Stimulated activated CD4-positive, alpha-beta T cell treated with anti-CD3 and anti-CD28 coated beads, Interleukin-15, amount 100 ng/mL, for 48 hours (primary cell): Measurements from ENCODE around the gene RNPS1.
"Not testable (repeated sequence)": the region's sequence is repeated elsewhere in the genome, so short reads cannot be mapped to it uniquely, and the experiment has no call there.

ENCODE experiments used
- DNase-seq, 2 donors: peaks; one replicate each; pipeline ENCODE4 v3.0.0-alpha.2; 2020; ENCODE audit warnings: low read depth in 2 of 2

The RNPS1 gene

DNA sequence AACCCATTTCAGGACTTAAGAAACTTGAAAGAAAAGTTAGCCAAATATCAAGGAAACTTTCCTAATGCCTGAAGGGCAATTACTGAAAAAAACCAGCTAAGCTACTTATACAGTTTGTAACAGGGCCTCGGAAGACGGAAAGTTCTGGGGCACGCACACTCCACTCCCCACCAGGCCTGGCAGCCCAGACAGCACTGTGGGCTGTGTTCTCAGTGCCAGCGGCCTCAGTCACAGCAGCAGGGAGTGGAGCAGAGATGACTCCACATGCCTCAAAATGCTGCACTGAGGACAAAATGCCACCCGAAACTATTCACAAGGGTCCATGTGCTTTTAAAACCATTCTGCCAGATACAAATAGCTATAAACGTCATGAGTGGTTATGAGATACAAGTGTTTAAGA is 10.2 kb downstream of the RNPS1 start:
- DNase-seq, result no peak

DNA sequence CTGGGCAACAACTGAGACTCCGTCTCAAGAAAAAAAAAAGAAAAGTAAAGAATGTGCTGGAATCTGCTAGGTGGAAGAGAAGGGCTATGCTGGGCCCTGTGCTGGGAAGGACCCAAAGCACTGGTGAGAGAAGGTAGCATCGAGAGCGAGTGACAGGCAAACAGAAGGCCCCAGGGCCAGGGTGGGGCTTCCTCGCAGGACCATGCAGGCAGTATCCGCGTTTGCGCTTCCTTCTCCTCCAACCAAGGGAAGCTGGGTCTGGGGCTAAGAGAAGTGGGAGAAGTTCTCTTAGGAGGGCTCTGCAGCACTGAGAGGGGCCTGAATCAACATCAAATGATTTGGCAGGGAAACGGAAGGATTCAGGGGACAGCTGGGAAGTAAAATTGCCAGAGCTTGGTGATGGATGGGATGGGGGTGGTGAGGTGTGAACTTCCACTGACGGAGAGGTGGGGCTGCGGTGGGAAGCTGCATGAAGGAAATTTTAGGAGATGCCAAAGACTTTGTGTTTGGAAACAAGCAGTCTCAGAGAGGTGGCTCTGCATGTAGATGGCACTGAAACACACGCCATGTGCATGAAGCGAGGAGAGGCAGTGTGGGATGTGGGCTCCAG is 11.3 kb downstream of the RNPS1 start:
- no peak for DNase-seq

DNA sequence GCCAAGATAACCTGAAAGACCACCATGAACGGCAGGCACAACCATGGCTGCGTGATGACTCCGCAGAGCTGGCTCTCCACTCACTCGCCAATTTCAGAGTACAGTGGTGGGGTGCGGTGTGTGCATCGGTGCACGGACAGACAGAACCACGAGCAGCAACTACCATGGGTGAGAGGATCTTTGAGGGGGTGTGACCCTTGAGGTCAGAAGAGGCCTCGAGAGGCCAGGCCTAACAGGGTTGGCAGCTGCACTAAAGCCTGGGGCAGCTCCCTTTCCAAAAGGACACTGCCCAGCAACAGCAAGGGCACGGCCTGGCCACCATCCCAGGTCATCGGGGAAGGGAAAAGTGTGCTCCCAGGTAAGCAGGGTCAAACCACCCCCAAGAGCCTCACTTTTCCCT is 14.6 kb downstream of the RNPS1 start:
- no peak for DNase-seq

DNA sequence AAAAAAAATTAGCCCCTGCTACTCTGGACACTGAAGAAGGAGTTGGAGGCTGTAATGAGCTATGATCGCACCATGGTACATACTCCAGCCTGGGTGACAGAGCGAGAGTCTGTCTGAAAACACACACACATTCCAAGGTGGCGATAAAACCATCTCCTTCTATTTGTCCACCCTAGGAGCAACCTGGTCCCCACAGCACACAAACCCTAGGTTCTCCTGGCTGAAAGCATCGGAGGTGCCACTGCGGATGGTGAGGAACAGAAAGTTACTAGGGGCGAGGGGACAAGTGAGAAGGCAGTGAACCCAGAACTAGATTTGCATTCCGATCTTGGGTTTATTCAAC is 15.1 kb downstream of the RNPS1 start:
- DNase-seq, result no peak

DNA sequence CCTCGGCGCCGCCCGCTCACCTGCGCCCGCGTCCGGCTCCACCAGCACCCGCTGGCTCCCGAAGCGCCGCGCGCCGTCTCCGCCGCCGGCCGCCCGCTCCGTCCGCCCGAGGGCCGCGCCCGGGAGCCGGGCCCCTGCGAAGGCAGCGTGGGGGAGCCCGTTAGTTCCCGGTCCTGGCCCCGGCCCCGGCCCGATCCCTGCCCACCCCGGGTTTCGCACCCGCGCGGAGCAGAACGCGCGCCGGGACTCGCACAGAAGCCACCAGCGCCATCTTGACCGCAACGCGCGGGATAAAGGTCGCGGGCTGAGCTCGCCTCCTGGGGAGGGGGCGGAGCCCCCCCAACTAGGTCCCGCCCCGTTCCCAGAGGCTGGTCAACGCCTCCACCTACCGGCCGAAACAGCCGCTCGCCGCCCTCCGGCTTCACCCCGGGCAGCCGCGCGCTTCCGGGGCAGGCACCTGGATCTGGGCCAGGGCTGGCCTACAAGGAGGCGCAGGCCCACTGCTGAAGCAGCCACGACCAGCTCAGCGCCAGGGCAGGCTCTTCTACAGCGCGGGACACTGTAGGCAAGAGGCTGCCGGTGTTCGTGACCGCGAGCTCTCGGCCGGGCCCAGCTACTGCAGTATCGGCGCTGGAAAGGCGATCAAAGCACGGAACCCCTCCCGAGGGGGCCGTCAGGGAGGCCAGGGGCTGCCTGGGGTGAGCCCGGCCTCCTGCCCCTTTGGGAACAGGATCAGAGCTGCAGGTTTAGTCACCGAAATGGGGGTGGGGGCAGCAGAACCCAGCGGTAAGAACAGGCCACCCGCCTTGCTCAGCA is 16.4 kb downstream of the RNPS1 start, which contains the start of gene ECI1:
Gene ECI1, minus strand, starts transcription at position 292 of the 816 bp plus-strand sequence. Its CDS starts 21 bp downstream, at position 271.
- peak; percentile 74 to 81 for DNase-seq

DNA sequence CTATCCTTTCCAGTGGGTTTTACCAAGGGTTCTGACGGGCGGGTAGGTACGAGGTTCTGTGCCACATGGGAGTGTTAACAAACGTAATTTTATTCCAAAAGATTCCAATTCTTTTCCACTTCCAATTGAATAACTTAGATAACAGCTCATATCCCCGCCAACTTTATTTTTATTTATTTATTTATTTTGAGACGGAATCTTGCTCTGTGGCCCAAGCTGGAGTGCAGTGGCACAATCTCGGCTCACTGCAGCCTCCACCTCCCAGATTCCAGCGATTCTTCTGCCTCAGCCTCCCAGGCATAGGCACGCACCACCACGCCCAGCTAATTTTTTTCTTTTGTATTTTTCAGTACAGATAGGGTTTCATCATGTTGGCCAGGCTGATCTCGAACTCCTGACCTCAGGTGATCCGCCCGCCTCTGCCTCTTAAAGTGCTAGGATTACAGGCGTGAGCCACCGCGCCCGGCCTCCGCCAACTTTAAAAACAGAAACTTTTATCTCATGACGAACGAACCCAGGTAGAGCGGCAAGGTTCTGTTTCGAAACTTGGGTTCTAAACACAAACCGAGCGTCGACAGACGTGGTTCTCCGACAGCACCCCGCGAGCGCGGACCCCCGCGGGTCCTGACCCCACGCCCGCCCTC is 17.2 kb downstream of the RNPS1 start:
- no peak for DNase-seq

DNA sequence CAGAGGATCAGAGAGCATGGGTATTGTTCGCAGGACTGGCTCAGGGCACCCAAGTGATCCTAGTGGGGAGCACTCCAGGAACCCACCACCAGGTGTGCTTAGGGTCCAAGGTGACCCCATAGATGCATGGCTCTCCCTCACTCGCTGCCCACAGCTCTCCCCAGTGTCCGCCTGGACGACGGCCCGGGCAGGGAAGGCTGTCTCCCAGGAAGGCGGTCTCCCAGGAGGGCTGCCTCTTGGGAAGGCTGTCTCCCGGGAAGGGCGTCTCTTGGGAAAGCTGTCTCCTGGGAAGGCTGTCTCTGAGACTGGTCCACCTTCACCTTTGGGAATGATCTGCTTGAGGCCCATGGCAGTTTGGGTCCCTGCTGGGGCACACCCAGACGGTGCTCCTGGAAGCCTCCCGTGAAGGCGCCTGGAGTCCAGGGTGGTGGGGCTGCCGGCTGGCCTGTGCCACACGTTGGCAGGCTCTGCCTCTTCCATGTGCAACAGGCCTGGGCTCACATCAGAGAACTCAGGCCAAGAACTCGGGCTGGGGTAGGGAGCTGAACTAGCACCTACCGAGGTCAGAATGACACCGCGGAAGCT is 21.5 kb downstream of the RNPS1 start:
- DNase-seq, result no peak

DNA sequence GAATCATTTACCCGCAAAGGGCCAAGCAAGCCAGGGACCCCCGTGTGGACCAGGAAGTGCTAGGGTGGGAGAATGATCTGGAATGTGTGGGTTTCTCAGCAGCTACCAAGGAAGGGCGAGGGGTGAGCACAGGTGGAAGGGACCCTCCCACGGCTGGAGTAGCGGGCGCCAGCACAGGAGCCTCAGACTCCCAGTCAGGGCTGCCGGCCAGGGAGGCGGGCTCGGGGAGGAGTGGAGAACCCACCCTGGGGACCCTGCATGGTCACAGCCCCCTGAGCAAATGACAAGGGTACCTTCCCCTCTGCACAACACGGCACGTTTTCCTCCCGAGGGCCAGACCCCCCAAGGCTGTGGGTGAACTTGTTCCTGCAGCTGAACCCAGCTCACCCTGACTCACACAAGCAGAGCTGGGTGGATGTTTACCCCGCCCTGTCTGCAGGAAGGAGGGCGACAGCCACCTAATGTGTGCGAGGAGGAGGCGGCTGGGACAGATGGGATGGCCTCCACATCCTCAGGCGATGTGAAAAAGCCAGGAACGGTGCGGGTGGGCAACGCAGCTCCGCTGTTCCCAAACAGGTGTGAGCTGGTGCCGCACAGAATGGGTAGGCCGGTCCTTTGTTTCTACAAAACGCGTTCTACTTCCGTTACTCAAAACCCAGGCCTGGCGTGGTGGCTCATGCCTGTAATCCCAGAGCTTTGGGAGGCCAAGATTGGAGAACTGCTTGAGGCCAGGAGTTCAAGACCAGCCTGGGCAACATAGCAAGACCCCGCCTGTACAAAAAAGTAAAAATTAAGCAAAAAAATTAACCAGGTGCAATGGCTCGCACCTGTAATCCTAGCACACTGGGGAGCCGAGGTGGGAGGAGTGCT is 22.8 kb downstream of the RNPS1 start:
- no peak for DNase-seq

DNA sequence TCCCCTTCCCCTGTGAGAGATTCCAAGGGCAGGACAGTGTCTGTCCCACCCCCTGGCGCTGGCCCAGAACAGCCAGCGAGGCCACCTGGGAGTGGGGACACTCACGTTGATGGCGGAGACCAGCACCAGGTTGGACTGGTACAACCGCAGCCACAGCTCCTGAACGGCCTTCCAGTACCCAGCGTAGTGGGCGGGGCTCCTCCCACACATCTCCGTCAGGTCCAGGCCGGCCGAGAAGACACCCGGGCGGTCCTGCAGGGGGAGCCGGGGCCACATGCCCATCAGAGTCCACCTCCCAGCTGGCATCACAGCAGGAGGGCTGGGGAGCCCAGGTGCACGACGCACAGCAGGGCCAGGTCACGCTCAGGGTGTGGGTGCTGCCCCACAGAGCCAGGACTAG is 23.6 kb downstream of the RNPS1 start:
- DNase-seq, result no peak

DNA sequence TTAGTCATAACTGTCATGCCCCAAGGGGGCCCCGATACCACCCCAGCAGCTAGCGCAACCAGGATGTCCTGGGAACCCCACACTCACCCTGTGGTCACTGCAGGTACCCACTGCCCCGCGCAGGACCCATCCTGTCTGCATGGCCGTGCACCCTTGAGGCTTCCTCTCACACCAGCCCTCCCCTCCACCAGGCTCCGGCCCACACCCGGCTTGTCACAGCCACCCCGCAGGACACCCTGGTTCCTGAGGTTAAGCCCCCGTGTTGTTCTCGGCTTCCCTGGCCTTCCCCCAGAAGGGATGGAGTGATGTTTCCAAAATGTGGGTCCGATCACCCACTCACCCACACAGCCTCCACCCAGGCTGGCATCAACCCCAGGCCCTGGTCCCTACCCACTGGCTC is 24.1 kb downstream of the RNPS1 start:
- DNase-seq, result no peak

DNA sequence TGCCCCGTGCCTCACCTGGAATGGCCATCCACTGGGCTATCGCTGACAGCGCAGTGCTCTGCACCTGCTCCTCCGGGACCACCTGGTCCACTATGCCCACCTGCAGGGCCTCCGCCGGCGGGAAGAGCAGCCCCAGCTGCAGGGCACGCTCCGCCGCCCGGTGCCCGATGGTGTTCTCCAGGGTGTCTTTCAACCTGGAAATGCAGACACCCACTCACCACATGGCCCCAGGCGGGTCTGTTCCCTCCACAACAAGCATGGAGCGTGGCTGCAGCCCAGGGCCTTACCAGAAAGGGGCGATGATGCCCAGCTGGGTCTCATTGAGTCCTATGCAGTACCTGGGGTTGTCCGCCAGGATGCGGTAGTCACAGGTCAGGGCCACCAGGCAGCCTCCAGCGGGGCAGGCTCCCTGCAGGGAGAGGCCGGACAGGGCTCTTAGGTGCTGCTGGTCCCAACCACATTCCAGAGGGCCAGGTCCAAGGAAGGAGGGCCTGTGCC is 24.8 kb downstream of the RNPS1 start:
- no peak for DNase-seq

DNA sequence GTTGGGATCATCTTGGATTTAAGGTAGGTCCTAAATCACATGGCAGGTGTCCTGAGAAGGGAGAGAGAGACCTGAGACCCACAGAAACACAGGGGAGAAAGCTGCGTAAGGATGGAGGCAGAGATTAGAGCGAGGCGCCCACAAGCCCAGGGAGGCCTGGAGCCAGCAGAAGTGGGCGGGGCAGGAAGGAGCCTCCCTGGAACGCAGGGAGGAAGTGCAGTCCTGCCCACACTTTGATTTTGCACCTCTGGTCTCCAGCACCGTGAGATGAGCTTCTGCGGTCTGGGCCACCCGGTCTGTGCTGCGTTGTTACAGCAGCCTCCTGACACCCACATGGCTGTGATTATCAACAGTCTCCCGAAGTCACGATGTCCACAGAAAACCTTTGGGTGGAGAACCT is 25.3 kb downstream of the RNPS1 start:
- DNase-seq, result no peak

DNA sequence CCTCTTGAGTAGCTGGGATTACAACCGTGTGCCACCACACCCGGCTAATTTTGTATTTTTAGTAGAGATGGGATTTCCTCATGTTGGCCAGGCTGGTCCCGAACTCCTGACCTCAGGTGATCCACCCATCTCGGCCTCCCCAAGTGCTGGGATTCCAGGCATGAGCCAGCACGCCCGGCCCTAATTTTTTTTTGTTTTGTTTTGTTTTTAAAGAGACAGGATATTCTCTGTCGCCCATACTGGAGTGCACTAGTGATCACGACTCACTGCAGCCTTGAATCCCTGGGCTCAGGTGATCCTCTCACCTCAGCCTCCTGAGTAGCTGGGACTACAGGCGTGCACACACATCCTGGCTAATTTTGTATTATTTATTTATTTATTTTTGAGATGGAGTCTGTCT is 27.6 kb downstream of the RNPS1 start:
- DNase-seq, result not testable (repeated sequence)

DNA sequence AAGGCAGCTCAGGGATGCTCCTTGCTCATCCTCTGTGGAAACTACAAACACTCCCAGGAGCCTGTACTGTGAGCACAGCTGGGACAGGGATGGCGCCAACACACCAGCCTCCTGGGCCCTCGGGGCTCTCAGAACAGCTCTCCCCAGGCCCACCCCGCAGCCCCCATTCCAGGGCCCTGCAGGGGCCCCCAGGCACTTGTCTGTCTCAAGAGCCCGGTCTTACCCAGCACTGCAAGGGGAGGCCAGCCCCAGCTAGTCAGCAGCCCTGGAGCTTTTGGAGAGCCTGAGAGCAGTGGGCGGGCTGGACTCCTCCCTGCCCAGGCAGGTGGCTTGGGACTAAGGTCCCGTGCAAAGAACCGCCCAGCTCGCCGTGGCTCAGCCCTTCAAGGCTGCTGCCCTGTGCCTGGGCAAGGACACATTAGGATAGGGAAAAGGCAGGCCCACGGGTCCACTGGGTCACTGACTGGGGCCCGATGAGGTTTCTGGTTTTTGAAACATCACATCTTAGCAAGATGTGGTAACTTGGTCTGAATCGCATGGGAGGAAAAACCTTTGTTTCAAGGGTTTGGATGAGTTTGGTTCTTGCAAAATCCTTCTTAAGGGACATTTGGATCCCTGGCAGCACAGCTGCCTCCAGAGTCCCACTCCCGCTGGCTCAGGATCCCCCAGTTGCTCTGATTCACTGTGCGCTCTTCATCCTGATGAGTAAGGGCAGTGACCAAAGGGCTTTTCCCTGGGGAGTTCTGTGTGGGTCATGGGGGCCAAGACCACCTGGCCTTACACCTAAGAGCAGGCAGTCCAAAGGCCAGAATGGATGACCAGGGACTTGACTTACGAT is 28.9 kb downstream of the RNPS1 start:
- no peak for DNase-seq

DNA sequence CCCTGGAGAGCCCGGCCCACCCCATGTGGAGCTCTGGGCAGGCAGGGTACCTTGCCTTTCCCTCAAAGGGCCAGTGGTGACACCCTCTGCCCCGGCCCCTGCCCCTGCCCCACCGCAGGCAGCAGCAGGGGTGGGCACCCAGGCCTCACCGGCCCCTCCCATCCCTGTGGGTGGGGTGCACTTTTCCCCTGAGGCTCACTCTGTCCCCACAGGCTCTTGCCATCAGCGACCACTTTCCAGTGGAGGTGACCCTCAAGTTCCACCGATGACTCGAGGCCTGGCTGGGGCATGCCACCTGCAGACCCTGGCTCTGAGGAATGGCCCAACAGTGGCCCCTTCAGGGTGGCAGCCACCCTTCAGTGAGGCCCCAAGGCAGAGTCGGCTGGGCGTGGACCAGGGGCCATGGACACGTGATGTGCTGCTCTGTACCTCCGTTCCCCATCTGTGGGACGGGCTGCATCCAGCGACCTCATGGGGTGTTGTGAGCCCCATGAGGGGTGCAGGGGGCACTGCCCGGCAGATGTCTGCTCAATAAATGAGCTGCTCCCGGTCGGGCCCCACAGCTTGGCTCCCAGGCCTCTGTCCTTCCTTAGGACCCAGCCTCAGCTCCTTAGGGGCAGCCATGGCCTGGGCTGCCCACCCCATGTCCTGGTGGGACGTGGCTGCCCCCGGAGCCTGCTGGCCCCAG is 29.6 kb downstream of the RNPS1 start:
- DNase-seq, result no peak

DNA sequence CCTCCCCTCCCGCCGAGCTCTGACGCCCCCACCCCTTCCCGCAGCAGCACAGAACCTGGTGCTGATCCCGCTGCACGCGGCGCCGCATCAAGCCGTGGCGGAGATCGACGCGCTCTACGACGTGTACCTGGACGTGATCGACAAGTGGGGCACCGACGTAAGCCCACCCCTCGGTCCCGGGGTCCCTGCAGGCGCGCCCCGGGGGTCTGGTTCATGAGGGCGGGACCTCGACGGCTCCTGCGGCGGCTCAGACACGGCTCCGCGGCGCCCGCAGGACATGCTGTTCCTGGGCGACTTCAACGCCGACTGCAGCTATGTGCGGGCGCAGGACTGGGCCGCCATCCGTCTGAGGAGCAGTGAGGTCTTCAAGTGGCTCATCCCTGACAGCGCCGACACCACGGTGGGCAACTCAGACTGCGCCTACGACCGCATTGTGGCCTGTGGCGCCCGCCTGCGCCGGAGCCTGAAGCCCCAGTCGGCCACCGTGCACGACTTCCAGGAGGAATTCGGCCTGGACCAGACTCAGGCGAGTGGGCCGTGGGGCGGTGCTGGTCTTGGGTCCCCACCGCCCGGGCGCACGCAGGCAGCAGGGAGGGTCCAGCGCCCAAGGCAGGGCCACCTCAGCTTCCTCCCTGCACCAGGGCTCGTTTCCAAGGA is 30.3 kb downstream of the RNPS1 start:
- DNase-seq, result no peak

DNA sequence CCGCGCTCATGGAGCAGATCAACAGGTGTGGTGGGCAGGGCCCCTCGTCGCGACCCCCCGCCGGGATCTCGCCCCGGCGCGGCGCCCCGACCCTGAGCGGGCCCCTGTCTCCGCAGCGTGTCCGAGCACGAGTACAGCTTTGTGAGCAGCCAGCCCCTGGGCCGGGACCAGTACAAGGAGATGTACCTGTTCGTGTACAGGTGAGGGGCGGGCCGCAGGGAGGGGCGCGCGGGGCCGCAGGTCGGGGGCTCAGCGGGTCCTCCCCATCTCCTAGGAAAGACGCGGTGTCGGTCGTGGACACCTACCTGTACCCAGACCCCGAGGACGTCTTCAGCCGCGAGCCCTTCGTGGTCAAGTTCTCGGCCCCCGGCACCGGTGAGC is 30.8 kb downstream of the RNPS1 start:
- DNase-seq, result no peak

DNA sequence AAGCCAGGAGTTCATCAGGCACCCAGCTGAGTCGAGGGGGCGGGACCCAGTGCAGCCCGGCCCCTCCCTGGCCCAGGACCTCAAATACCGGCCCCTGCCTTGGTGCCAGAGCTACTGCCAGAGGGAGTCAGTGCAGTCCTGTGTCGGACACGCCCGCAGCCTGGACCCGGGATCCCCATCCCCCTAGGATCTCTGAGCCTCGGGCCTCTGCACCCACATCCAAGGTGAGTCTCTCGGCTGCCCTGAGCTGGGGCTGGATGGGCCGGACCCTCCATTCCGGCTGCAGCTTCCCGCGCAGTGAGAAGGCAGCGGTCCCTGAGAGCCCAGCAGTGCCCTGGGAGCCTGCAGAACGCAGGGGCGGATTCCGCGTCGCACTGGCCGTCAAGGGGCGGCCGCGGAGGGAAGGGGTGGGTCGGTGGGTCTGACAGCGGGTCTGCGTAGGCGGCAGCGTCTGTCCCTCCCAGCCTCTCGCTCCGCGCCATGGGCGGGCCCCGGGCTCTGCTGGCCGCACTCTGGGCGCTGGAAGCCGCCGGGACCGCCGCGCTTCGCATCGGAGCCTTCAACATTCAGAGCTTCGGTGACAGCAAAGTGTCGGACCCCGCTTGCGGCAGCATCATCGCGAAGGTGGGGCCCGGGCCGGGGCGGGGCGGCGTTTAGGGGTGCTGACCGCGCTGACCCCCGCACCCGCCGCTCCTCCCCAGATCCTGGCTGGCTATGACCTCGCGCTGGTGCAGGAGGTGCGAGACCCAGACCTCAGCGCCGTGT is 31.4 kb downstream of the RNPS1 start, which contains the start of gene DNASE1L2:
Gene DNASE1L2, plus strand, starts transcription at position 108 of the 765 bp plus-strand sequence. Its CDS starts 373 bp downstream, at position 481.
- no peak for DNase-seq
